ENCODE measurements around the gene ZCWPW2.
A peak's percentile ranks its signal among the peaks of the same experiment; 100 is the strongest.

The ZCWPW2 gene

GRCh38 chr3:28502397-28502937, 153.9 kb downstream of the ZCWPW2 start:
- H3K4me3 ChIP-seq (ENCODE audit: extremely low read depth, insufficient read depth, low read length, poor library complexity, severe bottlenecking) = no peak overlapping the region
- no peaks in the 10 kb centered on the region for H3K36me3 ChIP-seq (ENCODE audit: control insufficient read depth, insufficient read depth, low read length)
- no peaks in the 10 kb centered on the region for H3K9me3 ChIP-seq (ENCODE audit: control insufficient read depth, low read length)
- 66 to 78% methylated on average over 2 to 4 of the region's 6 CpGs for WGBS, 2 experiments (ENCODE audit: insufficient coverage in 2 of 2)
- H3K4me1 ChIP-seq (ENCODE audit: control insufficient read depth, insufficient read depth, low read length, poor library complexity, severe bottlenecking) = no peaks in the 10 kb centered on the region
- no peak overlapping the region for H3K27ac ChIP-seq (ENCODE audit: low read depth, low read length, severe bottlenecking)

GRCh38 chr3:28504976-28505375, 156.5 kb downstream of the ZCWPW2 start:
- no peaks in the 10 kb centered on the region for H3K4me1 ChIP-seq (ENCODE audit: control insufficient read depth, insufficient read depth, low read length, poor library complexity, severe bottlenecking)
- no peaks in the 10 kb centered on the region for H3K9me3 ChIP-seq (ENCODE audit: control insufficient read depth, low read length)
- no peak overlapping the region for H3K4me3 ChIP-seq (ENCODE audit: extremely low read depth, insufficient read depth, low read length, poor library complexity, severe bottlenecking)
- H3K27ac ChIP-seq (ENCODE audit: low read depth, low read length, severe bottlenecking) = peak overlapping the region; percentile 58
- H3K36me3 ChIP-seq (ENCODE audit: control insufficient read depth, insufficient read depth, low read length) = no peaks in the 10 kb centered on the region
- no CpG with 5 or more reads among the region's 1 CpG for WGBS, 2 experiments (ENCODE audit: insufficient coverage in 2 of 2)

GRCh38 chr3:28521663-28522062, 173.1 kb downstream of the ZCWPW2 start:
- no peaks in the 10 kb centered on the region for H3K9me3 ChIP-seq (ENCODE audit: control insufficient read depth, low read length)
- H3K36me3 ChIP-seq (ENCODE audit: control insufficient read depth, insufficient read depth, low read length) = no peaks in the 10 kb centered on the region
- no peak overlapping the region for H3K4me3 ChIP-seq (ENCODE audit: extremely low read depth, insufficient read depth, low read length, poor library complexity, severe bottlenecking)
- no peaks in the 10 kb centered on the region for H3K4me1 ChIP-seq (ENCODE audit: control insufficient read depth, insufficient read depth, low read length, poor library complexity, severe bottlenecking)
- no peak overlapping the region for H3K27ac ChIP-seq (ENCODE audit: low read depth, low read length, severe bottlenecking)
- 91 to 100% methylated on average over 1 to 3 of the region's 3 CpGs for WGBS, 2 experiments (ENCODE audit: insufficient coverage in 2 of 2)

GRCh38 chr3:28542351-28542750, 193.8 kb downstream of the ZCWPW2 start:
- H3K36me3 ChIP-seq (ENCODE audit: control insufficient read depth, insufficient read depth, low read length) = no peaks in the 10 kb centered on the region
- WGBS, 2 experiments (ENCODE audit: insufficient coverage in 2 of 2) = 40 to 71% methylated on average over 1 of the region's 1 CpG
- no peaks in the 10 kb centered on the region for H3K9me3 ChIP-seq (ENCODE audit: control insufficient read depth, low read length)
- no peak overlapping the region for H3K27ac ChIP-seq (ENCODE audit: low read depth, low read length, severe bottlenecking)
- no peak overlapping the region for H3K4me3 ChIP-seq (ENCODE audit: extremely low read depth, insufficient read depth, low read length, poor library complexity, severe bottlenecking)
- H3K4me1 ChIP-seq (ENCODE audit: control insufficient read depth, insufficient read depth, low read length, poor library complexity, severe bottlenecking) = no peaks in the 10 kb centered on the region

GRCh38 chr3:28544236-28544635, 195.7 kb downstream of the ZCWPW2 start:
- H3K9me3 ChIP-seq (ENCODE audit: control insufficient read depth, low read length) = no peaks in the 10 kb centered on the region
- H3K4me1 ChIP-seq (ENCODE audit: control insufficient read depth, insufficient read depth, low read length, poor library complexity, severe bottlenecking) = no peaks in the 10 kb centered on the region
- no peak overlapping the region for H3K27ac ChIP-seq (ENCODE audit: low read depth, low read length, severe bottlenecking)
- no peaks in the 10 kb centered on the region for H3K36me3 ChIP-seq (ENCODE audit: control insufficient read depth, insufficient read depth, low read length)
- WGBS, 2 experiments (ENCODE audit: insufficient coverage in 2 of 2) = 73 to 84% methylated on average over 2 to 3 of the region's 3 CpGs
- no peak overlapping the region for H3K4me3 ChIP-seq (ENCODE audit: extremely low read depth, insufficient read depth, low read length, poor library complexity, severe bottlenecking)

GRCh38 chr3:28544831-28545230, 196.3 kb downstream of the ZCWPW2 start:
- Histone ChIP-seq H3K9me3 (ENCODE audit: control insufficient read depth, low read length) (no peaks in the 10 kb centered on the region), H3K4me1 (ENCODE audit: control insufficient read depth, insufficient read depth, low read length, poor library complexity, severe bottlenecking) (no peaks in the 10 kb centered on the region), H3K36me3 (ENCODE audit: control insufficient read depth, insufficient read depth, low read length) (no peaks in the 10 kb centered on the region), H3K27ac (ENCODE audit: low read depth, low read length, severe bottlenecking) (no peak overlapping the region), H3K4me3 (ENCODE audit: extremely low read depth, insufficient read depth, low read length, poor library complexity, severe bottlenecking) (no peak overlapping the region)
- WGBS, 2 experiments (ENCODE audit: insufficient coverage in 2 of 2) = no CpG with 5 or more reads among the region's 1 CpG

- Histone ChIP-seq H3K36me3 (ENCODE audit: control insufficient read depth, insufficient read depth, low read length) (no peaks in the 10 kb centered on the region), H3K4me3 (ENCODE audit: extremely low read depth, insufficient read depth, low read length, poor library complexity, severe bottlenecking) (no peak overlapping the region), H3K4me1 (ENCODE audit: control insufficient read depth, insufficient read depth, low read length, poor library complexity, severe bottlenecking) (no peaks in the 10 kb centered on the region), H3K27ac (ENCODE audit: low read depth, low read length, severe bottlenecking) (no peak overlapping the region), H3K9me3 (ENCODE audit: control insufficient read depth, low read length) (no peaks in the 10 kb centered on the region)
- 91 to 100% methylated on average over 1 of the region's 2 CpGs for WGBS, 2 experiments (ENCODE audit: insufficient coverage in 2 of 2)
Observed at GRCh38 chr3:28547677-28548076, 199.2 kb downstream of the ZCWPW2 start.

GRCh38 chr3:28553175-28553574, 204.7 kb downstream of the ZCWPW2 start:
- H3K27ac ChIP-seq (ENCODE audit: low read depth, low read length, severe bottlenecking) = no peak overlapping the region
- no peaks in the 10 kb centered on the region for H3K9me3 ChIP-seq (ENCODE audit: control insufficient read depth, low read length)
- no peak overlapping the region for H3K4me3 ChIP-seq (ENCODE audit: extremely low read depth, insufficient read depth, low read length, poor library complexity, severe bottlenecking)
- no peaks in the 10 kb centered on the region for H3K36me3 ChIP-seq (ENCODE audit: control insufficient read depth, insufficient read depth, low read length)
- H3K4me1 ChIP-seq (ENCODE audit: control insufficient read depth, insufficient read depth, low read length, poor library complexity, severe bottlenecking) = no peaks in the 10 kb centered on the region
- WGBS, 2 experiments (ENCODE audit: insufficient coverage in 2 of 2) = 86 to 93% methylated on average over 2 to 3 of the region's 3 CpGs

- no peak overlapping the region for H3K4me3 ChIP-seq (ENCODE audit: extremely low read depth, insufficient read depth, low read length, poor library complexity, severe bottlenecking)
- H3K4me1 ChIP-seq (ENCODE audit: control insufficient read depth, insufficient read depth, low read length, poor library complexity, severe bottlenecking) = no peaks in the 10 kb centered on the region
- no peak overlapping the region for H3K27ac ChIP-seq (ENCODE audit: low read depth, low read length, severe bottlenecking)
- 60% methylated on average over 1 of the region's 1 CpG; no CpG with 5 or more reads in 1 of the 2 experiments for WGBS, 2 experiments (ENCODE audit: insufficient coverage in 2 of 2)
- no peaks in the 10 kb centered on the region for H3K36me3 ChIP-seq (ENCODE audit: control insufficient read depth, insufficient read depth, low read length)
- H3K9me3 ChIP-seq (ENCODE audit: control insufficient read depth, low read length) = no peaks in the 10 kb centered on the region
Observed at GRCh38 chr3:28556195-28556594, 207.7 kb downstream of the ZCWPW2 start.

GRCh38 chr3:28564211-28564610, 215.7 kb downstream of the ZCWPW2 start:
- Histone ChIP-seq H3K27ac (ENCODE audit: low read depth, low read length, severe bottlenecking) (no peak overlapping the region), H3K4me1 (ENCODE audit: control insufficient read depth, insufficient read depth, low read length, poor library complexity, severe bottlenecking) (no peaks in the 10 kb centered on the region), H3K36me3 (ENCODE audit: control insufficient read depth, insufficient read depth, low read length) (no peaks in the 10 kb centered on the region), H3K9me3 (ENCODE audit: control insufficient read depth, low read length) (no peaks in the 10 kb centered on the region), H3K4me3 (ENCODE audit: extremely low read depth, insufficient read depth, low read length, poor library complexity, severe bottlenecking) (no peak overlapping the region)
- no CpG with 5 or more reads among the region's 1 CpG for WGBS, 2 experiments (ENCODE audit: insufficient coverage in 2 of 2)

GRCh38 chr3:28569357-28569756, 220.8 kb downstream of the ZCWPW2 start:
- Histone ChIP-seq H3K9me3 (ENCODE audit: control insufficient read depth, low read length) (no peaks in the 10 kb centered on the region), H3K4me3 (ENCODE audit: extremely low read depth, insufficient read depth, low read length, poor library complexity, severe bottlenecking) (no peak overlapping the region), H3K4me1 (ENCODE audit: control insufficient read depth, insufficient read depth, low read length, poor library complexity, severe bottlenecking) (no peaks in the 10 kb centered on the region), H3K27ac (ENCODE audit: low read depth, low read length, severe bottlenecking) (no peak overlapping the region), H3K36me3 (ENCODE audit: control insufficient read depth, insufficient read depth, low read length) (no peaks in the 10 kb centered on the region)
- no CpG with 5 or more reads among the region's 3 CpGs for WGBS, 2 experiments (ENCODE audit: insufficient coverage in 2 of 2)
